Endodermal cell (in vitro differentiated cells): ENCODE measurements around the gene BPIFB2. TPM values are rescaled to one million over a fixed set of nuclear protein-coding genes. Genes with fewer than 3 reads are reported as not detected.

Experiments
- DNase-seq: peaks from one replicate; pipeline ENCODE4 v3.0.0-alpha.2; 2017
- H3K27ac ChIP-seq: 2 replicates; pipeline ENCODE4 v1.5.1; 2013; ENCODE audit warnings: mild to moderate bottlenecking, low read depth, low read length, moderate library complexity
- H3K27me3 ChIP-seq: 2 replicates; pipeline ENCODE4 v1.6.1; 2013; ENCODE audit warnings: mild to moderate bottlenecking, low read length, moderate library complexity; ENCODE audit not compliant: insufficient read depth, control insufficient read depth, poor library complexity, severe bottlenecking
- H3K36me3 ChIP-seq: 2 replicates; pipeline ENCODE4 v1.7.0; 2013; ENCODE audit warnings: mild to moderate bottlenecking, low read length, moderate library complexity; ENCODE audit not compliant: control insufficient read depth, insufficient read depth
- H3K4me1 ChIP-seq: one replicate; pipeline ENCODE4 v1.7.0; 2013; ENCODE audit warnings: low read length; ENCODE audit not compliant: control insufficient read depth, insufficient read depth
- H3K4me3 ChIP-seq: 2 replicates; pipeline ENCODE4 v1.5.1; 2013; ENCODE audit warnings: mild to moderate bottlenecking, low read length, moderate library complexity
- H3K9ac ChIP-seq: 2 replicates; pipeline ENCODE4 v1.6.1; 2013; ENCODE audit warnings: mild to moderate bottlenecking, low read length, moderate library complexity; ENCODE audit not compliant: poor library complexity, severe bottlenecking; ENCODE audit errors: extremely low read depth
- H3K9me3 ChIP-seq: 2 replicates; pipeline ENCODE4 v1.6.1; 2013; ENCODE audit warnings: mild to moderate bottlenecking, low read length, moderate library complexity; ENCODE audit not compliant: control insufficient read depth
- H3K27ac Mint-ChIP-seq: 2 replicates; pipeline ENCODE4 v1.8.0; 2020; ENCODE audit warnings: mixed read lengths
- H3K27me3 Mint-ChIP-seq: 2 replicates; pipeline ENCODE4 v1.8.0; 2021; ENCODE audit warnings: mild to moderate bottlenecking, mixed read lengths; ENCODE audit not compliant: insufficient read depth
- H3K36me3 Mint-ChIP-seq: 2 replicates; pipeline ENCODE4 v1.8.0; 2020; ENCODE audit warnings: low read depth, mixed read lengths
- H3K4me1 Mint-ChIP-seq: 2 replicates; pipeline ENCODE4 v1.8.0; 2020; ENCODE audit warnings: mixed read lengths
- H3K4me3 Mint-ChIP-seq: 2 replicates; pipeline ENCODE4 v1.8.0; 2020; ENCODE audit warnings: mild to moderate bottlenecking, moderate library complexity, mixed read lengths
- H3K9me3 Mint-ChIP-seq: 2 replicates; pipeline ENCODE4 v1.8.0; 2020; ENCODE audit warnings: mild to moderate bottlenecking, mixed read lengths
- WGBS, 2 experiments: methylation state at CpG; one replicate each; pipeline versions ENCODE4 v1.1.5 to v1.1.7; 2013; ENCODE audit warnings: missing lambda C conversion rate in 2 of 2, mixed read lengths in 1 of 2; ENCODE audit not compliant: insufficient coverage in 1 of 2, insufficient read length in 1 of 2; 5-methylcytosine and 5-hydroxymethylcytosine counted together
- long read RNA-seq, 4 experiments: library from polyadenylated mRNA in 2 of 4; library from RNA in 1 of 4; library from capped mRNA in 1 of 4; stranded (forward) in 3 of 4; unstranded in 1 of 4; transcript quantifications; one replicate each; pipeline ENCODE4 v2.0.0, GENCODE V29; 2020 to 2021; ENCODE audit warnings: inconsistent platforms in 1 of 4
- polyA plus RNA-seq, 2 experiments: library from polyadenylated mRNA; stranded (reverse); fragments of 50-300 nt; gene quantifications; one replicate each; pipeline ENCODE4 v1.2.3, GENCODE V29; 2013
- total RNA-seq, 2 donors: library from RNA; stranded (reverse); fragmentation: NEBNext Ultra II Directional in 1 of 2; extraction: Animal tissue kit (Norgen Biotek cat#: 25700) in 1 of 2; gene quantifications; 2 replicates in 1 of 2; 3 replicates in 1 of 2; pipeline ENCODE4 v1.2.1, GENCODE V29; 2021
- TF ChIP-seq, protein P1 (sequence below): fragments of 200-600 bp; sonication (generic); conservative IDR thresholded peaks from 2 replicates; pipeline ENCODE4 v1.5.0; 2021; ENCODE audit warnings: antibody characterized with exemption, mild to moderate bottlenecking

BPIFB2 gene
- not detected for total RNA-seq
- not detected for polyA plus RNA-seq (2013, experiment 1 of 2)
- polyA plus RNA-seq (2013, experiment 2 of 2): not detected
- long read RNA-seq, experiment 1: 0 reads
- long read RNA-seq, experiment 2, partial matches to known transcripts: 0 of 1 reads
- long read RNA-seq, experiment 2, other reads (novel, unspliced or antisense): 1 of 1 reads
- long read RNA-seq, experiment 3: 0 reads
- long read RNA-seq, experiment 4: 0 reads

GRCh38 chr20:33007376-33008335 is at the start of gene BPIFB2:
Gene BPIFB2 (plus strand): TSS chr20:33007704. CDS start chr20:33008575, 871 bp downstream.
- no peak for DNase-seq
- no peak within 1 kb of the TSS for H3K4me3 ChIP-seq
- peaks cover 2% of the 10 kb centered on the region for H3K4me1 ChIP-seq
- H3K4me3 Mint-ChIP-seq: no peak within 1 kb of the TSS
- H3K27me3 Mint-ChIP-seq: no peaks in the 10 kb centered on the region
- H3K9me3 ChIP-seq: peaks cover 5% of the 10 kb centered on the region
- no peaks in the 10 kb centered on the region for H3K36me3 ChIP-seq
- WGBS, 2 experiments: 90 to 92% methylated on average over 8 to 11 of the region's 11 CpGs
- H3K27me3 ChIP-seq: no peaks in the 10 kb centered on the region
- no peak within 1 kb of the TSS for H3K27ac Mint-ChIP-seq
- no peaks in the 10 kb centered on the region for H3K36me3 Mint-ChIP-seq
- no peak within 1 kb of the TSS for H3K27ac ChIP-seq
- H3K4me1 Mint-ChIP-seq: peaks cover 4% of the 10 kb centered on the region
- TF ChIP-seq, protein P1, sequence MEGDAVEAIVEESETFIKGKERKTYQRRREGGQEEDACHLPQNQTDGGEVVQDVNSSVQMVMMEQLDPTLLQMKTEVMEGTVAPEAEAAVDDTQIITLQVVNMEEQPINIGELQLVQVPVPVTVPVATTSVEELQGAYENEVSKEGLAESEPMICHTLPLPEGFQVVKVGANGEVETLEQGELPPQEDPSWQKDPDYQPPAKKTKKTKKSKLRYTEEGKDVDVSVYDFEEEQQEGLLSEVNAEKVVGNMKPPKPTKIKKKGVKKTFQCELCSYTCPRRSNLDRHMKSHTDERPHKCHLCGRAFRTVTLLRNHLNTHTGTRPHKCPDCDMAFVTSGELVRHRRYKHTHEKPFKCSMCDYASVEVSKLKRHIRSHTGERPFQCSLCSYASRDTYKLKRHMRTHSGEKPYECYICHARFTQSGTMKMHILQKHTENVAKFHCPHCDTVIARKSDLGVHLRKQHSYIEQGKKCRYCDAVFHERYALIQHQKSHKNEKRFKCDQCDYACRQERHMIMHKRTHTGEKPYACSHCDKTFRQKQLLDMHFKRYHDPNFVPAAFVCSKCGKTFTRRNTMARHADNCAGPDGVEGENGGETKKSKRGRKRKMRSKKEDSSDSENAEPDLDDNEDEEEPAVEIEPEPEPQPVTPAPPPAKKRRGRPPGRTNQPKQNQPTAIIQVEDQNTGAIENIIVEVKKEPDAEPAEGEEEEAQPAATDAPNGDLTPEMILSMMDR: no peak
- no peak within 1 kb of the TSS for H3K9ac ChIP-seq
- H3K9me3 Mint-ChIP-seq: peaks cover 3% of the 10 kb centered on the region

- H3K9ac ChIP-seq: no peak overlapping the region
- peaks cover 24% of the 10 kb centered on the region for H3K4me1 Mint-ChIP-seq
- peaks cover 43% of the 10 kb centered on the region for H3K9me3 Mint-ChIP-seq
- H3K4me3 Mint-ChIP-seq: no peak overlapping the region
- no peaks in the 10 kb centered on the region for H3K36me3 ChIP-seq
- no peaks in the 10 kb centered on the region for H3K27me3 ChIP-seq
- H3K4me1 ChIP-seq: peaks cover 8% of the 10 kb centered on the region
- peaks cover 44% of the 10 kb centered on the region for H3K9me3 ChIP-seq
- no peak overlapping the region for H3K27ac Mint-ChIP-seq
- TF ChIP-seq, protein P1: no peak
- H3K36me3 Mint-ChIP-seq: peaks cover 20% of the 10 kb centered on the region
- H3K27ac ChIP-seq: no peak overlapping the region
- H3K27me3 Mint-ChIP-seq: peaks cover 12% of the 10 kb centered on the region
- no peak for DNase-seq
- no peak overlapping the region for H3K4me3 ChIP-seq
Observed at GRCh38 chr20:32958574-32958973, 48.9 kb upstream of the BPIFB2 start.

- TF ChIP-seq, protein P1: peak; percentile 44
Observed at GRCh38 chr20:32959351-32960221, 47.9 kb upstream of the BPIFB2 start.

More at GRCh38 chr20:32959351-32960221, 47.9 kb upstream of the BPIFB2 start:
- no peaks in the 10 kb centered on the region for H3K36me3 ChIP-seq
- H3K4me1 ChIP-seq: peaks cover 8% of the 10 kb centered on the region
- H3K27me3 Mint-ChIP-seq: peaks cover 5% of the 10 kb centered on the region
- no peak overlapping the region for H3K4me3 Mint-ChIP-seq
- H3K9me3 ChIP-seq: peaks cover 34% of the 10 kb centered on the region
- H3K27ac Mint-ChIP-seq: no peak overlapping the region
- peaks cover 33% of the 10 kb centered on the region for H3K9me3 Mint-ChIP-seq
- no peak overlapping the region for H3K4me3 ChIP-seq
- no peak overlapping the region for H3K27ac ChIP-seq
- peaks cover 25% of the 10 kb centered on the region for H3K4me1 Mint-ChIP-seq
- H3K27me3 ChIP-seq: no peaks in the 10 kb centered on the region
- no peak overlapping the region for H3K9ac ChIP-seq
- WGBS, 2 experiments: 90 to 94% methylated on average over 5 to 14 of the region's 14 CpGs
- peaks cover 16% of the 10 kb centered on the region for H3K36me3 Mint-ChIP-seq
- peak; percentile 53 for DNase-seq
